DND-41 (cell line): Measurements from ENCODE around the gene FRK.

Experiments
- ATAC-seq: fragments of 200-7000 bp; cut with Tn5 transposase; 3 replicates; pipeline ENCODE4 v1.9.1; 2021; ENCODE audit warnings: low read depth; ENCODE audit not compliant: insufficient read depth
- DNase-seq: peaks from one replicate; pipeline ENCODE4 v3.0.0-alpha.2; 2020
- H2AFZ ChIP-seq: 2 replicates; pipeline ENCODE4 v1.6.0; 2012; ENCODE audit warnings: low read depth, low read length
- H3K27ac ChIP-seq: 2 replicates; pipeline ENCODE4 v1.5.1; 2012; ENCODE audit warnings: low read length, inconsistent platforms
- H3K27me3 ChIP-seq: fragments of 200-600 bp; sonication (generic); 2 replicates; pipeline ENCODE4 v1.6.0; 2012; ENCODE audit warnings: low read length, mild to moderate bottlenecking, inconsistent platforms; ENCODE audit not compliant: insufficient read depth, poor library complexity
- H3K36me3 ChIP-seq: 2 replicates; pipeline ENCODE4 v1.5.1; 2012; ENCODE audit warnings: low read length, inconsistent platforms; ENCODE audit not compliant: insufficient read depth
- H3K4me1 ChIP-seq: 2 replicates; pipeline ENCODE4 v1.5.1; 2012; ENCODE audit warnings: mild to moderate bottlenecking, low read length; ENCODE audit not compliant: insufficient read depth
- H3K4me2 ChIP-seq: 2 replicates; pipeline ENCODE4 v1.6.0; 2012; ENCODE audit warnings: mild to moderate bottlenecking, moderate library complexity, low read length, inconsistent platforms; ENCODE audit not compliant: insufficient read depth
- H3K4me3 ChIP-seq, 2 experiments: fragments of 200-600 bp in 1 of 2; shearing (Covaris generic) in 1 of 2; 2 replicates each; pipeline ENCODE4 v1.5.1; 2012 to 2016; ENCODE audit warnings: inconsistent platforms in 2 of 2, low read length in 2 of 2, mild to moderate bottlenecking in 2 of 2, low read depth in 1 of 2, moderate library complexity in 1 of 2
- H3K79me2 ChIP-seq: 2 replicates; pipeline ENCODE4 v1.6.0; 2012; ENCODE audit warnings: low read length, inconsistent platforms; ENCODE audit not compliant: insufficient read depth
- H3K9ac ChIP-seq: 2 replicates; pipeline ENCODE4 v1.6.0; 2012; ENCODE audit warnings: low read depth, mild to moderate bottlenecking, inconsistent platforms, low read length, moderate library complexity
- H3K9me3 ChIP-seq: 2 replicates; pipeline ENCODE4 v1.5.1; 2012; ENCODE audit warnings: low read length, moderate library complexity, mild to moderate bottlenecking, inconsistent platforms; ENCODE audit not compliant: insufficient read depth, severe bottlenecking
- H4K20me1 ChIP-seq: 2 replicates; pipeline ENCODE4 v1.6.0; 2012; ENCODE audit warnings: low read length; ENCODE audit not compliant: insufficient read depth
- EZH2 ChIP-seq: IDR thresholded peaks from 3 replicates; pipeline ENCODE4 v1.6.1; 2012; ENCODE audit warnings: borderline replicate concordance, low read depth, mild to moderate bottlenecking, moderate library complexity, low read length, inconsistent platforms; ENCODE audit not compliant: severe bottlenecking
- TF ChIP-seq, protein P1 (sequence below): IDR thresholded peaks from 2 replicates; pipeline ENCODE4 v1.5.1; 2012; ENCODE audit warnings: borderline replicate concordance, low read length, moderate library complexity, mild to moderate bottlenecking; ENCODE audit not compliant: poor library complexity, severe bottlenecking; ENCODE audit errors: extremely low read depth

The FRK gene

DNA sequence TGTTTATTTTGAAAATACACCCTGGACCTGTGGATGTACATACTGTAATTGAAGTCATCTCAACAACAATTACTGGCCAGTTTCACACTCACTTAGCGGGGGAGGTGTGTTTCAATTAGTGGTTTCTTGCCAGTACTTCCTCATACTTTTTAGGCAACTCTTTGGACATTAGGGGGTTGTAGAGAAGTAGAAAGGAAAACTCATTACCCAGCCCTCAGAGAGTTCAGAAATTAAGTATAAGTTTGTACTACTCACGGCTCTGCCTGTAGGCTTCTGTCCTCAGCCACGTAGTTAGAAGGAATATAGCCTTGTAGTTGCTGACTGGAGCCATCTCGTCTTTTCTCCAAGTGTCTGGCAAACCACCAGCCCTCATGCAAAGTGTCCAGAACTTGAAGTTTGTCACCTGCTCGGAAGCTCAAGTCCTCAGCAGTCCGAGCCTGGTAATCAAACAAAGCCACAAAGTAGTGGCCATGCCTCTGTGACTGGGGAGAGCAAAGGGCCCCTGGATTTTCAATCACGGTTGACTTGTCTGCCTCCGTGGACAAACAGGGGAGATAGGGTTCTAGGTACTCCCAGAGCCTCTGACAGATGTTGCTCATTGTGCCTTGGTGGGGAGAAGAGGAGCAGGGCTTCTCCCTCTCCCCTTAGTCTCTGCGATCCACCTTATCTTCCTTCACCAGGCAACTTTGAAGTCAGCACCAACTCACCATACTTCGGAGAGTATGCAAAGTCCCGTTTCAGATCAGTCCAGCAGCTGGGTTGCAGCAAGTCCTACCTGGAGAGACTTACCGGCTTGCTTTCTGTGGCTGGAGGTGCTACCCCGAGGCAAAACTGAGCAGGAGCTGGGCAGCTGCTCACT lies 749 bp downstream of the FRK start:
- no peak for TF ChIP-seq EZH2
- DNase-seq: no peak
- Histone ChIP-seq H3K4me3 (no peak overlapping the region), H3K9me3 (no peaks in the 10 kb centered on the region), H3K79me2 (no peaks in the 10 kb centered on the region), H3K27ac (no peak overlapping the region), H3K9ac (no peak overlapping the region), H3K27me3 (no peaks in the 10 kb centered on the region), H3K4me1 (no peaks in the 10 kb centered on the region), H3K4me2 (no peak overlapping the region), H3K36me3 (no peaks in the 10 kb centered on the region), H4K20me1 (no peaks in the 10 kb centered on the region), H2AFZ (no peak overlapping the region)
- no peak for ATAC-seq

- H3K4me2 ChIP-seq: no peak overlapping the region
- TF ChIP-seq, protein P1, sequence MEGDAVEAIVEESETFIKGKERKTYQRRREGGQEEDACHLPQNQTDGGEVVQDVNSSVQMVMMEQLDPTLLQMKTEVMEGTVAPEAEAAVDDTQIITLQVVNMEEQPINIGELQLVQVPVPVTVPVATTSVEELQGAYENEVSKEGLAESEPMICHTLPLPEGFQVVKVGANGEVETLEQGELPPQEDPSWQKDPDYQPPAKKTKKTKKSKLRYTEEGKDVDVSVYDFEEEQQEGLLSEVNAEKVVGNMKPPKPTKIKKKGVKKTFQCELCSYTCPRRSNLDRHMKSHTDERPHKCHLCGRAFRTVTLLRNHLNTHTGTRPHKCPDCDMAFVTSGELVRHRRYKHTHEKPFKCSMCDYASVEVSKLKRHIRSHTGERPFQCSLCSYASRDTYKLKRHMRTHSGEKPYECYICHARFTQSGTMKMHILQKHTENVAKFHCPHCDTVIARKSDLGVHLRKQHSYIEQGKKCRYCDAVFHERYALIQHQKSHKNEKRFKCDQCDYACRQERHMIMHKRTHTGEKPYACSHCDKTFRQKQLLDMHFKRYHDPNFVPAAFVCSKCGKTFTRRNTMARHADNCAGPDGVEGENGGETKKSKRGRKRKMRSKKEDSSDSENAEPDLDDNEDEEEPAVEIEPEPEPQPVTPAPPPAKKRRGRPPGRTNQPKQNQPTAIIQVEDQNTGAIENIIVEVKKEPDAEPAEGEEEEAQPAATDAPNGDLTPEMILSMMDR: no peak
- no peak for TF ChIP-seq EZH2
- H3K4me1 ChIP-seq: no peaks in the 10 kb centered on the region
- H3K79me2 ChIP-seq: no peaks in the 10 kb centered on the region
- H4K20me1 ChIP-seq: no peaks in the 10 kb centered on the region
- H3K36me3 ChIP-seq: no peaks in the 10 kb centered on the region
- no peaks in the 10 kb centered on the region for H3K27me3 ChIP-seq
- H3K4me3 ChIP-seq: no peak overlapping the region
- DNase-seq: no peak
- H2AFZ ChIP-seq: no peak overlapping the region
- H3K27ac ChIP-seq: no peak overlapping the region
- no peak overlapping the region for H3K9ac ChIP-seq
- no peaks in the 10 kb centered on the region for H3K9me3 ChIP-seq
- no peak for ATAC-seq
Measured at GRCh38 chr6:116057766-116058165, 2.9 kb downstream of the FRK start.

- TF ChIP-seq, protein P1: no peak
- no peak for TF ChIP-seq EZH2
- Histone ChIP-seq H3K79me2 (no peaks in the 10 kb centered on the region), H3K9me3 (no peaks in the 10 kb centered on the region), H3K4me2 (no peak overlapping the region), H4K20me1 (no peaks in the 10 kb centered on the region), H2AFZ (no peak overlapping the region), H3K27ac (no peak overlapping the region), H3K9ac (no peak overlapping the region), H3K4me3 (no peak overlapping the region), H3K4me1 (no peaks in the 10 kb centered on the region), H3K27me3 (no peaks in the 10 kb centered on the region), H3K36me3 (no peaks in the 10 kb centered on the region)
- DNase-seq (no peak), ATAC-seq (no peak)
Measured at GRCh38 chr6:116055513-116055912, 5.2 kb downstream of the FRK start.

DNA sequence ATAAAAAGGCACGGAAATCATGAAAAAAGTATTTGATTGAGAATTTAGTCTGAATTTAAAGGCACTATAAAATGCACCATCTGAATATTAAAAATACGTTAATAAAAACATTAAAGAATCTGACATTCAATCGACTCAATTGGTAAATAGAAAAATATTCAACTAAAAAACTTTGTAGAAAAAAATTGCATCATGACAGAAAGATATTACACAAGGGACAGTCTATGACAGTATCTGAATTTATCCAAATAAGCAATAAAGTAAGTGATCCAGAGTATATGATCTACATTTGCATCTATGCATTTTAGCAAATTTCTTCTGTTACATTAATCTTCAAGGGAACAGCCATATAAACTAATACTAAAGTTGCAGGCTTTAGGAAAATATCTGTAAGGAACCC lies 9.4 kb downstream of the FRK start:
- no peaks in the 10 kb centered on the region for H3K4me1 ChIP-seq
- no peaks in the 10 kb centered on the region for H3K79me2 ChIP-seq
- no peak overlapping the region for H3K27ac ChIP-seq
- H4K20me1 ChIP-seq: no peaks in the 10 kb centered on the region
- DNase-seq (no peak), ATAC-seq (no peak)
- peaks cover 3% of the 10 kb centered on the region for H3K27me3 ChIP-seq
- no peaks in the 10 kb centered on the region for H3K9me3 ChIP-seq
- H3K4me3 ChIP-seq: no peak overlapping the region
- TF ChIP-seq EZH2: no peak
- TF ChIP-seq, protein P1: no peak
- no peaks in the 10 kb centered on the region for H3K36me3 ChIP-seq
- H3K4me2 ChIP-seq: no peak overlapping the region
- H2AFZ ChIP-seq: no peak overlapping the region
- no peak overlapping the region for H3K9ac ChIP-seq
